ENCODE results near the gene IQSEC2. TPM values are rescaled to one million over a fixed set of nuclear protein-coding genes. Genes with fewer than 3 reads are reported as not detected.

The IQSEC2 gene
- total and polyA plus RNA-seq, 2 of the 13 experiments (the other 11 are each of a cell fraction or from before 2014, with no cell fraction given) = 0.13 to 0.21 TPM

GRCh38 chrX:53330331-53330730 is 48.9 kb upstream of the IQSEC2 start:
- no peak overlapping the region for H3K9ac ChIP-seq (ENCODE audit: insufficient read depth, low read depth, low read length)
- H3K9me3 ChIP-seq (ENCODE audit: low read length) = no peaks in the 10 kb centered on the region
- no peaks in the 10 kb centered on the region for H4K20me1 ChIP-seq (ENCODE audit: insufficient read depth, low read length)
- no peaks in the 10 kb centered on the region for H3K4me1 ChIP-seq (ENCODE audit: insufficient read depth, low read length)
- no CpG with 5 or more reads among the region's 10 CpGs for WGBS (ENCODE audit: low lambda C conversion rate)
- no peak overlapping the region for H3K4me2 ChIP-seq (ENCODE audit: low read depth, low read length)
- ChIA-PET POLR2A (no interaction called here), CTCF (ENCODE audit: low intra/inter-chr PET ratio, low total read pairs) (interaction anchor here (1.1 kb wide), 1 partner anchor 13 kb away, joined by 3 read pairs; no protein-coding TSS in a partner anchor)
- no peak overlapping the region for H3K27ac ChIP-seq (ENCODE audit: extremely low read length, insufficient read depth, low read length)
- intact Hi-C loops (cut with micrococcal nuclease; ENCODE audit: unreplicated experiment) = no loop called here
- H3K36me3 ChIP-seq (replicated peaks in 1 of 2; ENCODE audit: control insufficient read depth in 1 of 2, insufficient read depth in 2 of 2, low read length in 2 of 2) = no peaks in the 10 kb centered on the region
- in situ Hi-C loops (cut with HindIII; ENCODE audit: extremely low pct_ligation_motif_present, low pct_unique_long_range_greater_than_20kb) = no loop called here
- BruUV-seq (replicated peaks) = no TSS peak
- DNase-seq (ENCODE audit: low spot score) (no peak), ATAC-seq (no peak), FAIRE-seq (no peak)
- H3K79me2 ChIP-seq (ENCODE audit: insufficient read depth, low read length) = no peaks in the 10 kb centered on the region
- peaks cover 0 to 2% of the 10 kb centered on the region in 2 experiments; a peak in 1 of 5 replicates for H3K27me3 ChIP-seq (ENCODE audit: control insufficient read depth in 1 of 2, insufficient read depth in 2 of 2, low read length in 2 of 2)
- no peak overlapping the region for H2AFZ ChIP-seq (ENCODE audit: low read length)
- TF ChIP-seq ZFP1 (CRISPR knock-in tag; IDR thresholded peaks at IDR 0.05) (no peak), MAFF (IDR thresholded peaks at IDR 0.05; ENCODE audit: low read depth, low read length) (no peak), NR3C1 (CRISPR knock-in tag; IDR thresholded peaks at IDR 0.05) (no peak), ADNP (CRISPR knock-in tag; IDR thresholded peaks at IDR 0.05) (no peak), HMG20A (CRISPR knock-in tag; IDR thresholded peaks at IDR 0.05; ENCODE audit: borderline replicate concordance) (no peak), E2F1 (CRISPR knock-in tag; IDR thresholded peaks at IDR 0.05) (no peak), HINFP (CRISPR knock-in tag; IDR thresholded peaks at IDR 0.05; ENCODE audit: low read depth) (no peak), ZKSCAN8 (CRISPR knock-in tag; IDR thresholded peaks at IDR 0.05; ENCODE audit: borderline replicate concordance) (no peak), ZFAT (CRISPR knock-in tag; conservative IDR thresholded peaks at IDR 0.05) (no peak)
- no peak overlapping the region for H3K4me3 ChIP-seq (replicated peaks in 1 of 3; ENCODE audit: insufficient read depth in 1 of 3, low read depth in 2 of 3, low read length in 3 of 3)
